Stimulated activated naive CD8-positive, alpha-beta T cell treated with anti-CD3 and anti-CD28 coated beads, Interleukin-15, amount 100 ng/mL, for 72 hours (primary cell): ENCODE data around the gene LCA5L.

Source experiments
- ATAC-seq: fragments of 150-1000 bp; cut with Tn5 transposase; 2 replicates; pipeline ENCODE4 v1.10.0; 2021; ENCODE audit warnings: mild to moderate bottlenecking, moderate library complexity
- DNase-seq, 2 donors: peaks; one replicate each; pipeline ENCODE4 v3.0.0; 2021 to 2022
- H3K27ac Mint-ChIP-seq, 2 donors: one replicate each; pipeline ENCODE4 v1.8.0; 2022; ENCODE audit warnings: mild to moderate bottlenecking in 2 of 2, mixed read lengths in 2 of 2, moderate library complexity in 2 of 2
- H3K27me3 Mint-ChIP-seq: one replicate; pipeline ENCODE4 v1.8.0; 2022; ENCODE audit warnings: mixed read lengths
- H3K4me1 Mint-ChIP-seq: one replicate; pipeline ENCODE4 v1.8.0; 2022; ENCODE audit warnings: mild to moderate bottlenecking, mixed read lengths
- H3K4me3 Mint-ChIP-seq, 2 donors: one replicate each; pipeline ENCODE4 v1.8.0; 2022; ENCODE audit warnings: mild to moderate bottlenecking in 2 of 2, mixed read lengths in 2 of 2, moderate library complexity in 1 of 2
- H3K9me3 Mint-ChIP-seq, 2 donors: one replicate each; pipeline ENCODE4 v1.8.0; 2022; ENCODE audit warnings: mixed read lengths in 2 of 2

LCA5L gene

GRCh38 chr21:39456665-39457064, 11.1 kb upstream of the LCA5L start:
- H3K9me3 Mint-ChIP-seq, result no peaks in the 10 kb centered on the region
- no peak overlapping the region for H3K27ac Mint-ChIP-seq
- ATAC-seq (no peak), DNase-seq (no peak)
- H3K4me3 Mint-ChIP-seq, result no peak overlapping the region
- H3K4me1 Mint-ChIP-seq, result no peaks in the 10 kb centered on the region
- H3K27me3 Mint-ChIP-seq, result no peaks in the 10 kb centered on the region

GRCh38 chr21:39454949-39455668, 9.5 kb upstream of the LCA5L start:
- no peak for DNase-seq
- Mint-ChIP-seq H3K27me3 (no peaks in the 10 kb centered on the region), H3K4me3 (no peak overlapping the region), H3K27ac (no peak overlapping the region), H3K9me3 (no peaks in the 10 kb centered on the region), H3K4me1 (no peaks in the 10 kb centered on the region)
- no peak for ATAC-seq

GRCh38 chr21:39453571-39454179, 8.1 kb upstream of the LCA5L start:
- H3K4me1 Mint-ChIP-seq, result no peaks in the 10 kb centered on the region
- no peak overlapping the region for H3K27ac Mint-ChIP-seq
- no peaks in the 10 kb centered on the region for H3K27me3 Mint-ChIP-seq
- DNase-seq (no peak), ATAC-seq (no peak)
- H3K4me3 Mint-ChIP-seq, result no peak overlapping the region
- no peaks in the 10 kb centered on the region for H3K9me3 Mint-ChIP-seq

GRCh38 chr21:39452970-39453342, 7.4 kb upstream of the LCA5L start:
- H3K27me3 Mint-ChIP-seq, result no peaks in the 10 kb centered on the region
- H3K27ac Mint-ChIP-seq, result no peak overlapping the region
- H3K4me1 Mint-ChIP-seq, result no peaks in the 10 kb centered on the region
- no peak overlapping the region for H3K4me3 Mint-ChIP-seq
- H3K9me3 Mint-ChIP-seq, result no peaks in the 10 kb centered on the region
- DNase-seq (no peak), ATAC-seq (no peak)

GRCh38 chr21:39452207-39452969, 6.8 kb upstream of the LCA5L start:
- Mint-ChIP-seq H3K27ac (peak overlapping the region in 1 of 2 donors; percentile 47), H3K4me1 (no peaks in the 10 kb centered on the region), H3K27me3 (no peaks in the 10 kb centered on the region), H3K4me3 (no peak overlapping the region), H3K9me3 (no peaks in the 10 kb centered on the region)
- no peak for DNase-seq
- no peak for ATAC-seq

- no peak for ATAC-seq
- H3K4me3 Mint-ChIP-seq, result no peak within 1 kb of the TSS
- peak within 1 kb of the TSS; percentile 47 to 66 for H3K27ac Mint-ChIP-seq
- H3K9me3 Mint-ChIP-seq, result no peaks in the 10 kb centered on the region
- no peaks in the 10 kb centered on the region for H3K27me3 Mint-ChIP-seq
- DNase-seq, result no peak
- peaks cover 5% of the 10 kb centered on the region for H3K4me1 Mint-ChIP-seq
These were observed 6.0 kb upstream of the LCA5L start, which contains the start of gene SH3BGR for GRCh38 chr21:39451332-39452206. Gene SH3BGR (plus strand): TSS chr21:39451970. CDS start chr21:39452097, 127 bp downstream.

GRCh38 chr21:39447264-39447663, 1.7 kb upstream of the LCA5L start:
- Mint-ChIP-seq H3K4me1 (peaks cover 16% of the 10 kb centered on the region), H3K4me3 (peak overlapping the region in 1 of 2 donors; percentile 11), H3K27me3 (peaks cover 13% of the 10 kb centered on the region), H3K9me3 (no peaks in the 10 kb centered on the region), H3K27ac (no peak overlapping the region)
- ATAC-seq (no peak), DNase-seq (no peak)

- no peak for DNase-seq
- Mint-ChIP-seq H3K4me1 (peaks cover 16% of the 10 kb centered on the region), H3K9me3 (no peaks in the 10 kb centered on the region), H3K27me3 (peaks cover 20% of the 10 kb centered on the region), H3K4me3 (peak overlapping the region; percentile 90 to 97), H3K27ac (peak overlapping the region; percentile 86 to 89)
- ATAC-seq, result no peak
These were observed 977 bp downstream of the LCA5L start for GRCh38 chr21:39444421-39445180.

- ATAC-seq, result peak; percentile 47
- Mint-ChIP-seq H3K27ac (no peak overlapping the region), H3K4me1 (peaks cover 13% of the 10 kb centered on the region), H3K4me3 (no peak overlapping the region), H3K27me3 (peaks cover 27% of the 10 kb centered on the region), H3K9me3 (no peaks in the 10 kb centered on the region)
- DNase-seq, result peak; percentile 18 to 46
These were observed 3.8 kb downstream of the LCA5L start for GRCh38 chr21:39441502-39442475.

- no peak overlapping the region for H3K27ac Mint-ChIP-seq
- no peak for ATAC-seq
- no peak for DNase-seq
- peaks cover under 1% of the 10 kb centered on the region for H3K4me1 Mint-ChIP-seq
- no peak overlapping the region for H3K4me3 Mint-ChIP-seq
- no peaks in the 10 kb centered on the region for H3K9me3 Mint-ChIP-seq
- H3K27me3 Mint-ChIP-seq, result peaks cover 27% of the 10 kb centered on the region
These were observed 6.3 kb downstream of the LCA5L start for GRCh38 chr21:39439232-39439631.

- ATAC-seq (no peak), DNase-seq (no peak)
- peaks cover 18% of the 10 kb centered on the region for H3K27me3 Mint-ChIP-seq
- H3K9me3 Mint-ChIP-seq, result no peaks in the 10 kb centered on the region
- no peaks in the 10 kb centered on the region for H3K4me1 Mint-ChIP-seq
- no peak overlapping the region for H3K27ac Mint-ChIP-seq
- H3K4me3 Mint-ChIP-seq, result no peak overlapping the region
These were observed 10.6 kb downstream of the LCA5L start for GRCh38 chr21:39434950-39435349.

- no peak overlapping the region for H3K27ac Mint-ChIP-seq
- peaks cover 14% of the 10 kb centered on the region for H3K27me3 Mint-ChIP-seq
- no peaks in the 10 kb centered on the region for H3K4me1 Mint-ChIP-seq
- H3K4me3 Mint-ChIP-seq, result no peak overlapping the region
- ATAC-seq (no peak), DNase-seq (no peak)
- H3K9me3 Mint-ChIP-seq, result no peaks in the 10 kb centered on the region
These were observed 14.6 kb downstream of the LCA5L start for GRCh38 chr21:39430954-39431353.

GRCh38 chr21:39430457-39430856, 15.1 kb downstream of the LCA5L start:
- H3K9me3 Mint-ChIP-seq, result no peaks in the 10 kb centered on the region
- no peaks in the 10 kb centered on the region for H3K4me1 Mint-ChIP-seq
- H3K27ac Mint-ChIP-seq, result no peak overlapping the region
- no peak for ATAC-seq
- no peak overlapping the region for H3K4me3 Mint-ChIP-seq
- H3K27me3 Mint-ChIP-seq, result peaks cover 14% of the 10 kb centered on the region
- DNase-seq, result no peak

GRCh38 chr21:39430016-39430415, 15.6 kb downstream of the LCA5L start:
- no peak for DNase-seq
- no peak overlapping the region for H3K4me3 Mint-ChIP-seq
- no peak overlapping the region for H3K27ac Mint-ChIP-seq
- no peaks in the 10 kb centered on the region for H3K4me1 Mint-ChIP-seq
- ATAC-seq, result no peak
- H3K9me3 Mint-ChIP-seq, result no peaks in the 10 kb centered on the region
- peaks cover 14% of the 10 kb centered on the region for H3K27me3 Mint-ChIP-seq
